Measurements from ENCODE around the gene MAST4. TPM values are rescaled to one million over a fixed set of nuclear protein-coding genes. Genes with fewer than 3 reads are reported as not detected.
A peak's percentile ranks its signal among the peaks of the same experiment; 100 is the strongest.

The MAST4 gene
- total RNA-seq, 4 donors from 2014 or later = 19.5 to 44.1 (median 24.1) TPM

DNA sequence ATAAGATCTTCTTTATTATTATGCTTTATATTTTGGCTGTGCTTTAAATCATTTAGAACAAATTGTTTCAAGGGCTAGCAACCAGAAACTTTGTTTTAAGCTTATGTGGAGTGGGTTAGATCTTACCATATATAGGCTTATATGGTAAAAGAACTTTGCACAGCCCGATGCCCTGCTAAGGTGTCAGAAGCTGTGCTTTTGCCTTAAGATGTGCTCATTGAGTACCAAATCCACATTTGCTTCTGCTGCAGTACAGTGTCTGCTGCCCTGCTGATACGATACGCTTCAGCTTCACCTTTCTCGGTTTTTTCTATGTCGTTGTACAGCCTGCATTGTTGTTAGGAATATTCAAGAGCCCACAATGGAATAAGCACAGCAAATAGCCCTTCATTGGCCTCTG, 565.6 kb downstream of the MAST4 start:
- no peak for DNase-seq (ENCODE audit: low spot score in 2 of 2)
- H3K4me1 ChIP-seq = peaks cover 0 to 13% (median 2%) of the 10 kb centered on the region in 4 donors
- TF ChIP-seq, protein P1, sequence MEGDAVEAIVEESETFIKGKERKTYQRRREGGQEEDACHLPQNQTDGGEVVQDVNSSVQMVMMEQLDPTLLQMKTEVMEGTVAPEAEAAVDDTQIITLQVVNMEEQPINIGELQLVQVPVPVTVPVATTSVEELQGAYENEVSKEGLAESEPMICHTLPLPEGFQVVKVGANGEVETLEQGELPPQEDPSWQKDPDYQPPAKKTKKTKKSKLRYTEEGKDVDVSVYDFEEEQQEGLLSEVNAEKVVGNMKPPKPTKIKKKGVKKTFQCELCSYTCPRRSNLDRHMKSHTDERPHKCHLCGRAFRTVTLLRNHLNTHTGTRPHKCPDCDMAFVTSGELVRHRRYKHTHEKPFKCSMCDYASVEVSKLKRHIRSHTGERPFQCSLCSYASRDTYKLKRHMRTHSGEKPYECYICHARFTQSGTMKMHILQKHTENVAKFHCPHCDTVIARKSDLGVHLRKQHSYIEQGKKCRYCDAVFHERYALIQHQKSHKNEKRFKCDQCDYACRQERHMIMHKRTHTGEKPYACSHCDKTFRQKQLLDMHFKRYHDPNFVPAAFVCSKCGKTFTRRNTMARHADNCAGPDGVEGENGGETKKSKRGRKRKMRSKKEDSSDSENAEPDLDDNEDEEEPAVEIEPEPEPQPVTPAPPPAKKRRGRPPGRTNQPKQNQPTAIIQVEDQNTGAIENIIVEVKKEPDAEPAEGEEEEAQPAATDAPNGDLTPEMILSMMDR (IDR thresholded peaks at IDR 0.05) = no peak
- TF ChIP-seq EP300 (IDR thresholded peaks at IDR 0.05) = no peak
- TF ChIP-seq POLR2A (IDR thresholded peaks at IDR 0.05) = no peak
- no peaks in the 10 kb centered on the region for H3K27me3 ChIP-seq
- H3K27ac ChIP-seq = no peak overlapping the region
- peaks cover 0 to 27% (median 0%) of the 10 kb centered on the region in 3 donors for H3K36me3 ChIP-seq
- H3K4me3 ChIP-seq = no peak overlapping the region
- WGBS, 2 donors = 94 to 95% methylated on average over 5 of the region's 5 CpGs
- H3K9me3 ChIP-seq = no peaks in the 10 kb centered on the region

DNA sequence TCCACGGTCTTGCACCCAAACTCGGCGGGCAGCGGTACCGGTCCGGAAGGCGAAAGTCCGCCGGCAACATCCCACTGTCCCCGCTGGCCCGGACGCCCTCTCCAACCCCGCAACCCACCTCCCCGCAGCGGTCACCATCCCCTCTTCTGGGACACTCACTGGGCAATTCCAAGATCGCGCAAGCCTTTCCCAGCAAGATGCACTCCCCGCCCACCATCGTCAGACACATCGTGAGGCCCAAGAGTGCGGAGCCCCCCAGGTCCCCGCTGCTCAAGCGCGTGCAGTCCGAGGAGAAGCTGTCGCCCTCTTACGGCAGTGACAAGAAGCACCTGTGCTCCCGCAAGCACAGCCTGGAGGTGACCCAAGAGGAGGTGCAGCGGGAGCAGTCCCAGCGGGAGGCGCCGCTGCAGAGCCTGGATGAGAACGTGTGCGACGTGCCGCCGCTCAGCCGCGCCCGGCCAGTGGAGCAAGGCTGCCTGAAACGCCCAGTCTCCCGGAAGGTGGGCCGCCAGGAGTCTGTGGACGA, 567.1 kb downstream of the MAST4 start:
- no peak for DNase-seq (ENCODE audit: low spot score in 2 of 2)
- Histone ChIP-seq H3K27ac (no peak overlapping the region), H3K27me3 (no peaks in the 10 kb centered on the region), H3K9me3 (no peaks in the 10 kb centered on the region), H3K4me1 (peaks cover 0 to 15% (median 2%) of the 10 kb centered on the region in 4 donors), H3K4me3 (no peak overlapping the region), H3K36me3 (peaks cover 0 to 27% (median 0%) of the 10 kb centered on the region in 3 donors)
- 95 to 98% methylated on average over 43 to 44 of the region's 44 CpGs for WGBS, 2 donors
- TF ChIP-seq POLR2A (IDR thresholded peaks at IDR 0.05) = no peak
- TF ChIP-seq, protein P1 (IDR thresholded peaks at IDR 0.05) = no peak
- TF ChIP-seq EP300 (IDR thresholded peaks at IDR 0.05) = no peak

DNA sequence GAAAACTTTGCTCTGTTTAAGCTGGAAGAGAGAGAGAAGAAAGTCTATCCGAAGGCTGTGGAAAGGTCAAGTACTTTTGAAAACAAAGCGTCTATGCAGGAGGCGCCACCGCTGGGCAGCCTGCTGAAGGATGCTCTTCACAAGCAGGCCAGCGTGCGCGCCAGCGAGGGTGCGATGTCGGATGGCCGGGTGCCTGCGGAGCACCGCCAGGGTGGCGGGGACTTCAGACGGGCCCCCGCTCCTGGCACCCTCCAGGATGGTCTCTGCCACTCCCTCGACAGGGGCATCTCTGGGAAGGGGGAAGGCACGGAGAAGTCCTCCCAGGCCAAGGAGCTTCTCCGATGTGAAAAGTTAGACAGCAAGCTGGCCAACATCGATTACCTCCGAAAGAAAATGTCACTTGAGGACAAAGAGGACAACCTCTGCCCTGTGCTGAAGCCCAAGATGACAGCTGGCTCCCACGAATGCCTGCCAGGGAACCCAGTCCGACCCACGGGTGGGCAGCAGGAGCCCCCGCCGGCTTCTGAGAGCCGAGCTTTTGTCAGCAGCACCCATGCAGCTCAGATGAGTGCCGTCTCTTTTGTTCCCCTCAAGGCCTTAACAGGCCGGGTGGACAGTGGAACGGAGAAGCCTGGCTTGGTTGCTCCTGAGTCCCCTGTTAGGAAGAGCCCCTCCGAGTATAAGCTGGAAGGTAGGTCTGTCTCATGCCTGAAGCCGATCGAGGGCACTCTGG, 567.8 kb downstream of the MAST4 start:
- Histone ChIP-seq H3K4me3 (no peak overlapping the region), H3K27me3 (no peaks in the 10 kb centered on the region), H3K27ac (no peak overlapping the region), H3K9me3 (no peaks in the 10 kb centered on the region), H3K4me1 (peaks cover 0 to 15% (median 2%) of the 10 kb centered on the region in 4 donors), H3K36me3 (peaks cover 0 to 27% (median 0%) of the 10 kb centered on the region in 3 donors)
- DNase-seq (ENCODE audit: low spot score in 2 of 2) = no peak
- 92 to 94% methylated on average over 32 to 33 of the region's 33 CpGs for WGBS, 2 donors
- TF ChIP-seq POLR2A (IDR thresholded peaks at IDR 0.05) (no peak), EP300 (IDR thresholded peaks at IDR 0.05) (no peak)
- TF ChIP-seq, protein P1 (IDR thresholded peaks at IDR 0.05) = no peak

DNA sequence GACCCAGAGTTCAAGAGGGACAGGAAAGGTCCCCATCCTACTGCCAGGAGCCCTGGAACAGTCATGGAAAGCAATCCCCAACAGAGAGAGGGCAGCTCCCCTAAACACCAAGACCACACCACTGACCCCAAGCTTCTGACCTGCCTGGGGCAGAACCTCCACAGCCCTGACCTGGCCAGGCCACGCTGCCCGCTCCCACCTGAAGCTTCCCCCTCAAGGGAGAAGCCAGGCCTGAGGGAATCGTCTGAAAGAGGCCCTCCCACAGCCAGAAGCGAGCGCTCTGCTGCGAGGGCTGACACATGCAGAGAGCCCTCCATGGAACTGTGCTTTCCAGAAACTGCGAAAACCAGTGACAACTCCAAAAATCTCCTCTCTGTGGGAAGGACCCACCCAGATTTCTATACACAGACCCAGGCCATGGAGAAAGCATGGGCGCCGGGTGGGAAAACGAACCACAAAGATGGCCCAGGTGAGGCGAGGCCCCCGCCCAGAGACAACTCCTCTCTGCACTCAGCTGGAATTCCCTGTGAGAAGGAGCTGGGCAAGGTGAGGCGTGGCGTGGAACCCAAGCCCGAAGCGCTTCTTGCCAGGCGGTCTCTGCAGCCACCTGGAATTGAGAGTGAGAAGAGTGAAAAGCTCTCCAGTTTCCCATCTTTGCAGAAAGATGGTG, 568.8 kb downstream of the MAST4 start:
- DNase-seq (ENCODE audit: low spot score in 2 of 2) = no peak

More for the DNA sequence above, 568.8 kb downstream of the MAST4 start:
- H3K9me3 ChIP-seq = no peaks in the 10 kb centered on the region
- peak overlapping the region in 2 of 4 donors; percentile 77 to 89 for H3K27ac ChIP-seq
- peaks cover 0 to 15% (median 2%) of the 10 kb centered on the region in 4 donors for H3K4me1 ChIP-seq
- 95 to 99% methylated on average over 11 to 17 of the region's 17 CpGs for WGBS, 2 donors
- TF ChIP-seq, protein P1 (IDR thresholded peaks at IDR 0.05) = no peak
- TF ChIP-seq EP300 (IDR thresholded peaks at IDR 0.05) = no peak
- no peak for TF ChIP-seq POLR2A (IDR thresholded peaks at IDR 0.05)
- H3K36me3 ChIP-seq = peaks cover 0 to 27% (median 0%) of the 10 kb centered on the region in 3 donors
- H3K27me3 ChIP-seq = no peaks in the 10 kb centered on the region
- H3K4me3 ChIP-seq = no peak overlapping the region

Measured in tibial nerve (tissue), 4 donors.